ENCODE results near the gene DNAJC2. TPM values are rescaled to one million over a fixed set of nuclear protein-coding genes. Genes with fewer than 3 reads are reported as not detected.
"Not testable (repeated sequence)": the region's sequence is repeated elsewhere in the genome, so short reads cannot be mapped to it uniquely, and the experiment has no call there.

DNAJC2 gene
- total RNA-seq, 2 donors from 2014 or later = 21.7 to 25.1 TPM

DNA sequence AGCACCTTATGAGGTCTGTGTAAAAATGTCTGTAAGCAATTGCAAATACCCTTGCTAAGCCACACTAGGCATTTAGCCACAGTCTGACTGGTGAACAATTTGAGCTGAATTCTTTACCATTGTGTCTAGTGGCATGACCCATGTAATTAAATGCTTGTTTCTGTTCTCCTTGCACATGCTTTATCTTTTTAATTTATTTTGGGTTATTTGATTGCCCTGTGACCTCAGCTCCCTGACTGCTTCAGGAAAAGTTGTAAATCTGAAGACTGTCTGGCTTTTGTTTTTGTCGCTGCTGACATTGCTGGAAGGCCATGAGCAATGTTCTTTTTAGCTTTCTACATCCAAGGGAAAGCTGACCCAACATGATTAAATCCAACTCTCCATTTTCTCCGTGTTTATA is 78.3 kb downstream of the DNAJC2 start:
- H3K27ac ChIP-seq; H3K9me3 ChIP-seq; H3K36me3 ChIP-seq; H3K27me3 ChIP-seq; intact Hi-C loops (cut with DNase I); DNase-seq; H3K4me1 ChIP-seq; H3K4me3 ChIP-seq; H3K9ac ChIP-seq (ENCODE audit: low read depth in 2 of 2, low read length in 2 of 2): not testable (repeated sequence)

- H3K4me1 ChIP-seq; H3K4me3 ChIP-seq; H3K27ac ChIP-seq; H3K9me3 ChIP-seq; intact Hi-C loops (cut with DNase I); H3K27me3 ChIP-seq; H3K36me3 ChIP-seq; DNase-seq; H3K9ac ChIP-seq (ENCODE audit: low read depth in 2 of 2, low read length in 2 of 2): not testable (repeated sequence)
Observed at GRCh38 chr7:103264054-103264453, 80.5 kb downstream of the DNAJC2 start.

Other genes starting within 250 kb of the DNAJC2 start
- gene NAPEPLD, start 195.7 kb downstream of the DNAJC2 start, total RNA-seq = 10 to 100 TPM; 61.4 to 64.6 TPM
- gene PMPCB, start 47.3 kb downstream of the DNAJC2 start, total RNA-seq = 10 to 100 TPM; 56.4 to 80.5 TPM
- 100 to 1,000 TPM in 1 of 2 donors, 10 to 100 TPM in 1; 75.6 to 109 TPM for gene PSMC2, start 2.9 kb upstream of the DNAJC2 start, total RNA-seq
- under 1 TPM in 1 of 2 donors, not detected in 1; 0.25 TPM for gene SLC26A5, start 101.4 kb upstream of the DNAJC2 start, total RNA-seq